GM12801 (cell line): ENCODE results near the gene KCNT2.

Source experiments
- CTCF ChIP-seq: IDR thresholded peaks from one replicate; pipeline ENCODE4 v1.5.1; 2011; ENCODE audit warnings: control low read depth; ENCODE audit not compliant: insufficient read length; ENCODE audit errors: extremely low read depth

KCNT2 gene

GRCh38 chr1:196255762-196256161, 352.5 kb downstream of the KCNT2 start:
- no peak for TF ChIP-seq CTCF

GRCh38 chr1:196229546-196229945, 378.7 kb downstream of the KCNT2 start:
- TF ChIP-seq CTCF = no peak

- no peak for TF ChIP-seq CTCF
Measured at GRCh38 chr1:196214866-196215265, 393.4 kb downstream of the KCNT2 start.

GRCh38 chr1:196209983-196210382, 398.3 kb downstream of the KCNT2 start:
- no peak for TF ChIP-seq CTCF

GRCh38 chr1:196209265-196209664, 399.0 kb downstream of the KCNT2 start:
- no peak for TF ChIP-seq CTCF

- no peak for TF ChIP-seq CTCF
Measured at GRCh38 chr1:196207612-196208217, 400.5 kb downstream of the KCNT2 start.

- no peak for TF ChIP-seq CTCF
Measured at GRCh38 chr1:196205882-196206281, 402.4 kb downstream of the KCNT2 start.
